Liver (tissue), 3 donors: ENCODE data around the gene GOLGA6B.
A peak's percentile ranks its signal among the peaks of the same experiment; 100 is the strongest.
"Not testable (repeated sequence)": the region's sequence is repeated elsewhere in the genome, so short reads cannot be mapped to it uniquely, and the experiment has no call there.

Experiments used
- EGR1 ChIP-seq, 2 donors: IDR thresholded peaks; 2 replicates each; pipeline ENCODE4 v1.6.1; 2016 to 2018; ENCODE audit warnings: antibody characterized with exemption in 2 of 2, low read depth in 2 of 2
- FOXA2 ChIP-seq: IDR thresholded peaks from 2 replicates; pipeline ENCODE4 v1.6.1; 2016; ENCODE audit warnings: antibody characterized with exemption
- GABPA ChIP-seq, 2 donors: IDR thresholded peaks in 1 of 2; conservative IDR thresholded peaks in 1 of 2; 2 replicates each; pipeline ENCODE4 v1.6.1; 2016; ENCODE audit warnings: antibody characterized with exemption in 2 of 2, mild to moderate bottlenecking in 1 of 2, moderate library complexity in 1 of 2
- HNF4G ChIP-seq: IDR thresholded peaks from 2 replicates; pipeline ENCODE4 v1.6.1; 2016; ENCODE audit warnings: antibody characterized with exemption
- JUND ChIP-seq, 2 donors: IDR thresholded peaks; 2 replicates each; pipeline ENCODE4 v1.6.1; 2016; ENCODE audit warnings: antibody characterized with exemption in 2 of 2
- RAD21 ChIP-seq, 2 donors: IDR thresholded peaks; 2 replicates each; pipeline ENCODE4 v1.6.1; 2016; ENCODE audit warnings: antibody characterized with exemption in 2 of 2, mild to moderate bottlenecking in 2 of 2
- RXRA ChIP-seq, 2 donors: IDR thresholded peaks; 2 replicates each; pipeline ENCODE4 v1.6.1; 2017 to 2018; ENCODE audit warnings: antibody characterized with exemption in 2 of 2, mild to moderate bottlenecking in 1 of 2
- SP1 ChIP-seq: IDR thresholded peaks from 2 replicates; pipeline ENCODE4 v1.6.1; 2018; ENCODE audit warnings: antibody characterized with exemption, mild to moderate bottlenecking
- YY1 ChIP-seq: IDR thresholded peaks from 2 replicates; pipeline ENCODE4 v1.6.1; 2016; ENCODE audit warnings: antibody characterized with exemption, mild to moderate bottlenecking
- TF ChIP-seq, protein P1 (sequence below): fragments of 150-350 bp; IDR thresholded peaks from 2 replicates; pipeline ENCODE4 v1.5.1; 2017; ENCODE audit warnings: improper control_type of control experiment, low read depth, low read length; ENCODE audit not compliant: missing input control
- TF ChIP-seq, protein P2 (sequence below): IDR thresholded peaks from 2 replicates; pipeline ENCODE4 v1.6.1; 2016; ENCODE audit warnings: antibody characterized with exemption, mild to moderate bottlenecking
- TF ChIP-seq, protein P3 (sequence below): IDR thresholded peaks from 2 replicates; pipeline ENCODE4 v1.6.1; 2016; ENCODE audit warnings: antibody characterized with exemption
- TF ChIP-seq, protein P4 (sequence below): IDR thresholded peaks from 2 replicates; pipeline ENCODE4 v1.6.1; 2016; ENCODE audit warnings: antibody characterized with exemption
- TF ChIP-seq, protein P5 (sequence below): IDR thresholded peaks from 2 replicates; pipeline ENCODE4 v1.6.1; 2016; ENCODE audit warnings: antibody characterized with exemption
- donor health status: healthy.
- donor health status: healthy.

DNA sequence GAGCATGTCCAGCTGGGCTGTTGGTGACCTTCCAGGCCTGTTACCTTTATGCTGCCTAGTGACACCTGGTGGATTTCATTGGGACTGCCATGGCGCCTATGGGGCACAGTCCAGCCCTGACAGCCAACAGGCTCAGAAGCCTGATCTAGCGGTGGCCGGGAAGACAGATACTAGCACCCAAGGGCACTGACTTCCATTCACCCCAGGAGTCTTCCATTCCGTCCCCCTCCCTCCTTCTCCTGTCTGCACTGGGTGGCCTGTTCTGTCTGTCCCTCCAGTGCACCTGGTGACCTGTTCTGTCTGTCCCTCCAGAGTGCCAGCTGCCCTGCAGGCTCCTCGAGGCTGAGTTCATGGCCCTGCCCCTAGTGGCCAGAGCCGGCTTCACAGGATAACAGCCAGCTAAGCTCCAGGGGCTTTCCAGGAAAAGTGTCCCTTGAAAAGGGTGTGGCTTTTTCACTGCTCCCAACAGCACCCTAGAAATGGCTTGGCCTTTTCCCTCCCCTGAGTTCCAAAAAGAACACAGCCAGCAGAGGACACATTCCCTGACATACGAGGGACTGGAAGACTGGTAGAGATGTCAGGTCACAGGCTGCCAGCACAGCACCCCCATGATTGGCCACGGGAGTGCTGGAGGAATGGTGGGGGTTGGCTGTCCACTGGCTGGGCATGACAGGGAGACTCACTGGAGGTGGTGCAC is 16.3 kb downstream of the GOLGA6B start:
- TF ChIP-seq, protein P1, sequence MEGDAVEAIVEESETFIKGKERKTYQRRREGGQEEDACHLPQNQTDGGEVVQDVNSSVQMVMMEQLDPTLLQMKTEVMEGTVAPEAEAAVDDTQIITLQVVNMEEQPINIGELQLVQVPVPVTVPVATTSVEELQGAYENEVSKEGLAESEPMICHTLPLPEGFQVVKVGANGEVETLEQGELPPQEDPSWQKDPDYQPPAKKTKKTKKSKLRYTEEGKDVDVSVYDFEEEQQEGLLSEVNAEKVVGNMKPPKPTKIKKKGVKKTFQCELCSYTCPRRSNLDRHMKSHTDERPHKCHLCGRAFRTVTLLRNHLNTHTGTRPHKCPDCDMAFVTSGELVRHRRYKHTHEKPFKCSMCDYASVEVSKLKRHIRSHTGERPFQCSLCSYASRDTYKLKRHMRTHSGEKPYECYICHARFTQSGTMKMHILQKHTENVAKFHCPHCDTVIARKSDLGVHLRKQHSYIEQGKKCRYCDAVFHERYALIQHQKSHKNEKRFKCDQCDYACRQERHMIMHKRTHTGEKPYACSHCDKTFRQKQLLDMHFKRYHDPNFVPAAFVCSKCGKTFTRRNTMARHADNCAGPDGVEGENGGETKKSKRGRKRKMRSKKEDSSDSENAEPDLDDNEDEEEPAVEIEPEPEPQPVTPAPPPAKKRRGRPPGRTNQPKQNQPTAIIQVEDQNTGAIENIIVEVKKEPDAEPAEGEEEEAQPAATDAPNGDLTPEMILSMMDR = peak; percentile 71
- TF ChIP-seq HNF4G; JUND (IDR thresholded peaks at IDR 0.05); FOXA2; EGR1 (IDR thresholded peaks at IDR 0.05; ENCODE audit: low read depth in 2 of 2): not testable (repeated sequence)
- TF ChIP-seq, protein P2, sequence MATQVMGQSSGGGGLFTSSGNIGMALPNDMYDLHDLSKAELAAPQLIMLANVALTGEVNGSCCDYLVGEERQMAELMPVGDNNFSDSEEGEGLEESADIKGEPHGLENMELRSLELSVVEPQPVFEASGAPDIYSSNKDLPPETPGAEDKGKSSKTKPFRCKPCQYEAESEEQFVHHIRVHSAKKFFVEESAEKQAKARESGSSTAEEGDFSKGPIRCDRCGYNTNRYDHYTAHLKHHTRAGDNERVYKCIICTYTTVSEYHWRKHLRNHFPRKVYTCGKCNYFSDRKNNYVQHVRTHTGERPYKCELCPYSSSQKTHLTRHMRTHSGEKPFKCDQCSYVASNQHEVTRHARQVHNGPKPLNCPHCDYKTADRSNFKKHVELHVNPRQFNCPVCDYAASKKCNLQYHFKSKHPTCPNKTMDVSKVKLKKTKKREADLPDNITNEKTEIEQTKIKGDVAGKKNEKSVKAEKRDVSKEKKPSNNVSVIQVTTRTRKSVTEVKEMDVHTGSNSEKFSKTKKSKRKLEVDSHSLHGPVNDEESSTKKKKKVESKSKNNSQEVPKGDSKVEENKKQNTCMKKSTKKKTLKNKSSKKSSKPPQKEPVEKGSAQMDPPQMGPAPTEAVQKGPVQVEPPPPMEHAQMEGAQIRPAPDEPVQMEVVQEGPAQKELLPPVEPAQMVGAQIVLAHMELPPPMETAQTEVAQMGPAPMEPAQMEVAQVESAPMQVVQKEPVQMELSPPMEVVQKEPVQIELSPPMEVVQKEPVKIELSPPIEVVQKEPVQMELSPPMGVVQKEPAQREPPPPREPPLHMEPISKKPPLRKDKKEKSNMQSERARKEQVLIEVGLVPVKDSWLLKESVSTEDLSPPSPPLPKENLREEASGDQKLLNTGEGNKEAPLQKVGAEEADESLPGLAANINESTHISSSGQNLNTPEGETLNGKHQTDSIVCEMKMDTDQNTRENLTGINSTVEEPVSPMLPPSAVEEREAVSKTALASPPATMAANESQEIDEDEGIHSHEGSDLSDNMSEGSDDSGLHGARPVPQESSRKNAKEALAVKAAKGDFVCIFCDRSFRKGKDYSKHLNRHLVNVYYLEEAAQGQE = peak; percentile 17
- TF ChIP-seq GABPA (IDR thresholded peaks at IDR 0.05 in 1 of 2, conservative IDR thresholded peaks at IDR 0.05 in 1 of 2) = peak in 1 of 2 donors; percentile 10
- peak; percentile 66 for TF ChIP-seq YY1
- TF ChIP-seq, protein P3, sequence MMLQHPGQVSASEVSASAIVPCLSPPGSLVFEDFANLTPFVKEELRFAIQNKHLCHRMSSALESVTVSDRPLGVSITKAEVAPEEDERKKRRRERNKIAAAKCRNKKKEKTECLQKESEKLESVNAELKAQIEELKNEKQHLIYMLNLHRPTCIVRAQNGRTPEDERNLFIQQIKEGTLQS = not testable (repeated sequence)
- TF ChIP-seq, protein P4, sequence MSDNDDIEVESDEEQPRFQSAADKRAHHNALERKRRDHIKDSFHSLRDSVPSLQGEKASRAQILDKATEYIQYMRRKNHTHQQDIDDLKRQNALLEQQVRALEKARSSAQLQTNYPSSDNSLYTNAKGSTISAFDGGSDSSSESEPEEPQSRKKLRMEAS = not testable (repeated sequence)
- TF ChIP-seq RXRA (IDR thresholded peaks at IDR 0.05) = peak; percentile 48
- TF ChIP-seq RAD21 (IDR thresholded peaks at IDR 0.05) = peak; percentile 69 to 78
- TF ChIP-seq SP1 = peak; percentile 35
- TF ChIP-seq, protein P5, sequence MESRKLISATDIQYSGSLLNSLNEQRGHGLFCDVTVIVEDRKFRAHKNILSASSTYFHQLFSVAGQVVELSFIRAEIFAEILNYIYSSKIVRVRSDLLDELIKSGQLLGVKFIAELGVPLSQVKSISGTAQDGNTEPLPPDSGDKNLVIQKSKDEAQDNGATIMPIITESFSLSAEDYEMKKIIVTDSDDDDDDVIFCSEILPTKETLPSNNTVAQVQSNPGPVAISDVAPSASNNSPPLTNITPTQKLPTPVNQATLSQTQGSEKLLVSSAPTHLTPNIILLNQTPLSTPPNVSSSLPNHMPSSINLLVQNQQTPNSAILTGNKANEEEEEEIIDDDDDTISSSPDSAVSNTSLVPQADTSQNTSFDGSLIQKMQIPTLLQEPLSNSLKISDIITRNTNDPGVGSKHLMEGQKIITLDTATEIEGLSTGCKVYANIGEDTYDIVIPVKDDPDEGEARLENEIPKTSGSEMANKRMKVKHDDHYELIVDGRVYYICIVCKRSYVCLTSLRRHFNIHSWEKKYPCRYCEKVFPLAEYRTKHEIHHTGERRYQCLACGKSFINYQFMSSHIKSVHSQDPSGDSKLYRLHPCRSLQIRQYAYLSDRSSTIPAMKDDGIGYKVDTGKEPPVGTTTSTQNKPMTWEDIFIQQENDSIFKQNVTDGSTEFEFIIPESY = not testable (repeated sequence)
